GM21515 (cell line): ENCODE data around the gene DENND1A.

Experiments
- ATAC-seq: cut with Tn5 transposase; IDR thresholded peaks from one replicate; pipeline ENCODE4 v1.9.1; 2021; ENCODE audit not compliant: unreplicated experiment

The DENND1A gene

GRCh38 chr9:123775289-123776284, 154.3 kb downstream of the DENND1A start:
- no peak for ATAC-seq

GRCh38 chr9:123773783-123774182, 156.1 kb downstream of the DENND1A start:
- ATAC-seq: no peak

GRCh38 chr9:123772967-123773366, 157.0 kb downstream of the DENND1A start:
- ATAC-seq: no peak

GRCh38 chr9:123772374-123772773, 157.6 kb downstream of the DENND1A start:
- no peak for ATAC-seq

- no peak for ATAC-seq
These were observed 158.2 kb downstream of the DENND1A start for GRCh38 chr9:123771690-123772089.

- no peak for ATAC-seq
These were observed 160.2 kb downstream of the DENND1A start for GRCh38 chr9:123769719-123770118.

GRCh38 chr9:123763910-123764588, 165.9 kb downstream of the DENND1A start:
- no peak for ATAC-seq

GRCh38 chr9:123761905-123762605, 167.9 kb downstream of the DENND1A start:
- no peak for ATAC-seq

- no peak for ATAC-seq
These were observed 172.0 kb downstream of the DENND1A start for GRCh38 chr9:123757960-123758359.

- no peak for ATAC-seq
These were observed 172.4 kb downstream of the DENND1A start for GRCh38 chr9:123757547-123757946.

GRCh38 chr9:123756484-123757106, 173.3 kb downstream of the DENND1A start:
- no peak for ATAC-seq

- no peak for ATAC-seq
These were observed 176.2 kb downstream of the DENND1A start for GRCh38 chr9:123753669-123754258.

- ATAC-seq: no peak
These were observed 176.9 kb downstream of the DENND1A start for GRCh38 chr9:123753016-123753415.

GRCh38 chr9:123749580-123750202, 180.2 kb downstream of the DENND1A start:
- ATAC-seq: peak; percentile 51

- ATAC-seq: no peak
These were observed 183.2 kb downstream of the DENND1A start for GRCh38 chr9:123746765-123747164.

GRCh38 chr9:123745933-123746332, 184.0 kb downstream of the DENND1A start:
- ATAC-seq: no peak

- ATAC-seq: no peak
These were observed 184.5 kb downstream of the DENND1A start for GRCh38 chr9:123745451-123745850.

GRCh38 chr9:123743737-123744136, 186.2 kb downstream of the DENND1A start:
- no peak for ATAC-seq

GRCh38 chr9:123742009-123742767, 187.7 kb downstream of the DENND1A start:
- no peak for ATAC-seq
